NCI-H2196 (cell line): ENCODE results near the gene FNBP1.
"Not testable (repeated sequence)": the region's sequence is repeated elsewhere in the genome, so short reads cannot be mapped to it uniquely, and the experiment has no call there.

Experiments used
- DNase-seq: peaks from one replicate; lab custom pipeline; 2025; ENCODE audit not compliant: unreplicated experiment; lab: John Stamatoyannopoulos, UW

Gene FNBP1

DNA sequence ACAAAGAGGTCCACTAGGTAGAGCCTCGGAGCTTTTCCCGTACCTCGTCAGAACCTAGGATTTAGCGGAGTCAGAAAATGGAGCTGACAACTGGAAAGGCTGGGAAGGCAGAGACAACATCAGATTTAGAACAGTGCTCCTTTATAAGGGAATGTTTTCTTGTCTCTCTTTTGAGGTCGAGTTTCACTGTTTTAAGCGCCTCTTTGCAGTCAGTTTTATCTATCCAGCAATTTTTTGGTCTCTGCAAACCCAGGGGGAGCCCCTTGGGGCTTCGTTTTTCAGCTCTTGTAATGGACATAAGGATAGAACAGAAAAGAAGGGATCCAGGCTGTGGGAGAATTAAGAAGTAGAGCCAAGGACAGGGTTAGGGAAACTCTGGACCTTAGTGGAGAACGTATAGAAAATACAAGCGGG, 80.5 kb downstream of the FNBP1 start:
- DNase-seq = no peak

DNA sequence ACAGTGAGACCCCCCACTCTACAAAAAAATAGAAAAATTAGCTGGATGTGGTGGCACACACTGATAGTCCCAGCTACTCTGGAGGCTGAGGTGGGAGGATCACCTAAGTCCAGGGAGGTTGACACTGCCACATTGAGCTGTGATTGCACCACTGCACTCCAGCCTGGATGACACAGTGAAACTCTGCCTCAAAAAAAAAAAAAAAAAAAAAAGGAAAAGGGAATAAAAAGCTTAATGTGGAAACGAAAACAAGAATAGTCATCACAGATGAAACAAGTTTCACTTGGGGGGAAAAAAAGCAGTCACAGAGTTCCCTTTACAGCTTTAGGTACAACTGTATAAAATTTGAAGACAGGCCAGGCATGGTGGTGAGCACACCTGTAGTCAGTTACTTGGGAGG, 84.2 kb downstream of the FNBP1 start:
- no peak for DNase-seq

DNA sequence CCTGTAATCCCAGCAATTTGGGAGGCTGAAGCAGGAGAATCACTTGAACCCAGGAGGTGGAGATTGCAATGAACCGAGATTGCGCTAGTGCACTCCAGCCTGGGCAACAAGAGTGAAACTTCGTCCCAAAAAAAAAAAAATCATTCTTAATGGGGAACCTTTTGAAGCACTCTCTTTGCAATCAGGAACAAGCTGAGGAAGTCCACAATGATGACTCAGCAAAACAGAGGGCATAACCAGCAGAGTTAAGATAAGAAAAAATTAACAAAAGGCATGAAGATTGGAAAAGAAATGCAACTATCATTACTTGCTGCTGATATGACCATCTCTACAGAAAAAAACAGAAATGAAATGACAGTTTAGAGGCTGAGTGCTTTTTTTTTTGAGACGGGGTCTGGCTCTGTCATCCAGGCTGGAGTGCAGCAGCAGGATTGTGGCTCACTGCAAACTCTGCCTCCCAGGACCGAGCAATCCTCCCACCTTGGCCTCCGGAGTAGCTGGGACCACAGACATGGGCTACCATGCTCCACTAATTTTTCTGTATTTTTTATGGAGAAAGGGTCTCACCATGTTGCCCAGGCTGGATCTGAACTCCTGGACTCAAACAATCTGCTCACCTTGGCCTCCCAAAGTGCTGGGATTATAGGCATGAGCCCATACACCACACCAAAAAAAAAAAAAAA, 88.0 kb downstream of the FNBP1 start:
- DNase-seq = no peak

DNA sequence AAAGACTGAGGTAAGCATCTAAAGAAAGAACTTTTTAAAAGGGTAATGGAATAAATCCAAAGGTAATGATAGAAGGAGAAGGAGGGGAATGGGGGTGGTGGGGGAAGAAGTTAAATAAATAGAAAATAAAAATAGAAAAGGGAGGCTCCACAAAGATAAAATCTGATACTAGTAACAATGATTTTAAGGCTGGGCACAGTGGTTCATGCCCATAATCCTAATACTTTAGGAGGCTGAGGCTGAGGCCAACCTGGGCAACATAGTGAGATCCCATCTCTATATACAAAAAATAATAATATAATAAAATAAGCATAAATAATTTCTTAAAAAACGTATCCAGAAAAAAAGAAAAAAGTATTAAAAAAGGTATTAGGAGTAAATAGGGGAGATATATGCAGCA, 89.3 kb downstream of the FNBP1 start:
- no peak for DNase-seq

DNA sequence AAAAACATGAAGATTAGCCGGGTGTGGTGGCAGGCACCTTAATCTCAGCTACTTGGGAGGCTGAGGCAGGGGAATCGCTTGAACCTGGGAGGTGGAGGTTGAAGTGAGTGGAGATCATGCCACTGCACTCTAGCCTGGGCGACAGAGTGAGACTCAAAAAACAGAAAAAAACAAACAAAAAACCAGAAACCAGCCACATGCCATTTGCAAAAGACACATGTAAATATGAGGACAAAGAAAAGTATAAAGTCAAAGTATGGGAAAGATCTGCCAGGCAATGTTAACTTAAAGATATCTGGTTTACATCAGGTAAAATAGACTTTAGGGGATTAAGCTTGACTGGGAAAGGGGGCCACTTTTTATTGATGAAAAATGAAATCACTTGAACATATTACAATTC, 90.7 kb downstream of the FNBP1 start:
- DNase-seq = no peak

DNA sequence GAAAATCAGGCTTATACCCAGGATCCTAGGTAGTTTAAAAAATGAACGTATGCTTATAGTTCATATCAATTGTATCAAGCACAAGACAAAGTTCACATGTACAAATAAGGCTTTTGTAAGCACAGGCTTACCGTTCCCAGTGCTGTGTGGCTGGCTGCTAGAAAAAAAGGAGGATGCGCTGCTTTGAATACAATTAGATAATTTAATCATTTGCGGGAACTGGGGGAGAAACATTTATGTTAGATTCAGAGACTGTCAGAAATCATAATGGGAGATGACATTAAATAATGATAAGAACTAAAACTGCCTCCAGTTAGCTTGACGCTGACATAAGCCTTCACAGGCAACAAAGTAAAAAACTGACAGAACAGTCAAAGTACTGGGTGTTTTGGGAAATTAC, 93.2 kb downstream of the FNBP1 start:
- no peak for DNase-seq

- not testable (repeated sequence) for DNase-seq
These were observed 94.4 kb downstream of the FNBP1 start for GRCh38 chr9:129948626-129949025.

DNA sequence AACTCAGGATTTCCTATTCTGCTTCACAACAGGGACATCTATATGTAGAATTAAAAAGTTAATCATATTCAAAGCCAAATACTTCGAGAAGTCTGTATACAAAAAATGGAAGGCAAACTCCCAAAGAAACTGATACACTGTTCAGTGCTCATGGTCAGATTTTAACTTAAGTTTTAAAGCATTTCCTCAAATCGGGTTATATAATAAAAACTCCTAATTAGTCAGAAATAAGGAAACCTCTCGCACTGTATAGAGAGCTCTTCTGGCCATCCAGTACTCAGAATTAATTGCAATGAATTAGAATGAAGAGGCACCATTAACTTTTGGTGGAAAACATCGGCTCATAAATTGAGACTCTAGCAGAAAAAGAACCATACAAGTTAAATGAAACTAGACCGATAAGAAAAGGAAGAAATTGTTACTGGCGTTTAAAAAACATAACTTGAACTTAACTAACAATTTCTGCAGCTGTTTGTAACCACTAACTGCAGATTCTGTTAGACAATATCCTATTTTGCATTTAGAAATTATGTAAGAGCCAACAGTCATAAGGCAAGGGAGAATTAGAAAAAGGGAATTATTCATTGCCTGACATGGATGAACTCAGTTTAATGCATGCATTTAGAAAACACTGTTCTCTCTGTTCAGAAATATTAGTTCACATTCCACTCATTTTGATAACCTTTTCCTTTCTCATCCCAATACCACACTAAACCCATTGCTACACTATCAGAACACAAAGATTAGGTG, 96.6 kb downstream of the FNBP1 start:
- no peak for DNase-seq

DNA sequence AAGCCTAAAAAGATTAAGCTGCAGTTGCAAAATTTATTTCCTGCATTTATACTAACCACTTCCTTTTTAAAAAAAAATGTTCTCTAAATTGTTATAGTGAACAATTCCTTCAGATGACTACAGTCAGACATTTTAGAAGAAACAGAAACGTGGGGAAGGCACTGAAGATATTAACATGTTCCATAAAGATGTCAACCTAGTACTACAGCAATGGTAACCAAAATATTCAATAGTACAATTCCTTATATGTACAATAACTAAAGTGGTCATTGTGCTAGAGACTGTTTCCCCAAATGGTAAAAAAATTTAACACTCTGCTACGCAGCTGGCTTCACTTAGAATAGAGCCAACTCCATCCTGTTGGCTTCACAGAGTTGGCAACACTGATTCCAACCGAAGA, 97.7 kb downstream of the FNBP1 start:
- DNase-seq = no peak

GRCh38 chr9:129944506-129945116, 98.4 kb downstream of the FNBP1 start:
- DNase-seq = no peak

DNA sequence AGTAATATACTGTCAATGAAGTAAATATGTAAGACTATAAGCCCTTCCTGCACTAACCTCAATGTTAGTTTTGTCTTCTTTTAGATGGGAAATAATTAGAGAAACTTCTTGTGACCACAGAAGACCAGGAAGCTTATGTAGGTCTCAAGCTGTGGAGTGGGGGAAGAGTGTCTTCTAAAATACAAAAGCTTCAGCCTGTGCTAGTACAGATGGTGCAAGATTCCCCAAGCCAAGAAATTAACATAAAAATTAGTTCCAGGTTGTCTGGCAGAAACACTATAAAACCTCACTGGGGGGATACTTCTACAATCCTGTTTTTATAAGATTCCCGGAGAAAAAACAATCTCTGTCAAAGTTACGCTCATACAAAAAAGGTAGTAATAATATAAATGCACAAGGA, 103.6 kb downstream of the FNBP1 start:
- no peak for DNase-seq

- no peak for DNase-seq
These were observed 104.6 kb downstream of the FNBP1 start for GRCh38 chr9:129938291-129938979.

DNA sequence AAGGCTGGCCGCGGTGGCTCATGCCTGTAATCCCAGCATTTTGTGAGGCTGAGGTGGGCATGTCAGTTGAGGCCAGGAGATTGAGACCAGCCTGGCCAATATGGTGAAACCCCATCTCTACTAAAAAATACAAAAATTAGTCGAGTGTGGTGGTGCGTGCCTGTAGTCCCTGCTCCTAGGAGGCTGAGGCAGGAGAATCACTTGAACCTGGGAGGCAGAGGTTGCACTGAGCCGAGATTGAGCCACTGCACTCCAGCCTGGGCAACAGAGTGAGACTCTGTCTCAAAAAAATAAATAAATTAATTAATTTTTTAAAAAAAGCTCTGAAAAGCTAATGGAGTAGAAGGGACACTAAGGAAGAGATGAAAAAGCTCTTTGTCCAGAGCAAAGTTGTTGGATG, 105.1 kb downstream of the FNBP1 start:
- not testable (repeated sequence) for DNase-seq

GRCh38 chr9:129936222-129936621, 106.8 kb downstream of the FNBP1 start:
- DNase-seq = no peak

- no peak for DNase-seq
These were observed 108.2 kb downstream of the FNBP1 start for GRCh38 chr9:129934780-129935179.

GRCh38 chr9:129934041-129934591, 108.9 kb downstream of the FNBP1 start:
- no peak for DNase-seq

DNA sequence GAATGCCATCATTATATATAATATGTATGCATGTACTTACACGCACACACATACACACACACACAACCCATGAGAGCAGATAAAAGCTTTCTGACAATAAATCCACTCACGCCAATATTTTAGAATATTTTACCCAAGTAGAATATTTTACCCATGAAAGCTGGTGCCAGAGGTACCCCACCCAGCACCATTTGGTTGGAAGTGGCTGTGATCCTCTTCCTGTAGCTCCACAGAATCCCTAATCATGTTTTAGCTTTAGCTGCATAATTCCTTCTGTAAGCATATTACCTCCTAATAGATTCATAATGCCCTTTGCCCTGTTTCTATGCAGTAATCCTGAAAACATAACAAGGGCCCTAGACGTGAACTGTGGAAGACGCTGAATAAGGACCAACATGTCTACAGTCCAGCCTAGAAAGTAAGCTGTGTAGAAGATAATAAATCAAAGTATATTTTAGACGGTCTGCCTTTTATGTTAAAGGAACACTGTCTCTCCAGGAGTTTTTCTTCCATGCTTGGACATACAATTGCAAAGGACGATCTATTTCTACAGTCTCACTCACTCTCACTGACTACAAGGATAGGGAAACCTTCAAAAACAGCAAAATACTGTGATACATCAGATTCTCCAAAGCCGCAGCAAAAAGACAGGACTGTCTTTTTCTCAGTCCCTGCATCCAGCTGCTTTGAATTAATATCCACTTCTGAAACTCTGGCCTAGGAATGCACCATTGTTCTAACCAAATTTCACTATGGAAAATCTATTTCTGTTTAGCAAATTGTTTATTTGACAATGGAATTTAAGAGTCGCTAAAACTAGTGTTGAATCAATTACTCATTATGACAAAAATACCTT, 109.6 kb downstream of the FNBP1 start:
- DNase-seq = no peak

- DNase-seq = no peak
These were observed 110.5 kb downstream of the FNBP1 start for GRCh38 chr9:129932303-129933151.

DNA sequence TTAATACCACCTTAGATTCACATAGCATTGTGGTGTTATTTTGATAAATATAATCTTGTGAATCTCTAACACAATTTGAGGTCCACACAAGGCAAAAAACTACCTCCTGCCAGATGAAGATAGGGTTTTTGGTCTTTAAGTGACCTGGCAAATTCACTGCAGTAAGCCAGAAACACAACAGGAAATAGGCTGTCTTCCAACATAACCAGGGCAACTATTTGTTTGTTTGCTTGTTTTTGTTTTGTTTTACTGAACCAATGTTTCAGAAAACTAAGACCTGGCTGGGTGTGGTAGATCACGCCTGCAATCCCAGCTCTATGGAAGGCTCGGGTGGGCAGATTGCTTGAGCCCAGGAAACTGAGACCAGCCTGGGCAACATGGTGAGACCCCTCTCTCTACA, 112.2 kb downstream of the FNBP1 start:
- no peak for DNase-seq
